ENCODE data around the gene AREG. TPM values are rescaled to one million over a fixed set of nuclear protein-coding genes. Genes with fewer than 3 reads are reported as not detected.

Gene AREG
- total and polyA plus RNA-seq, 2 of the 4 experiments (the other 2 are of a cell fraction): 0.17 to 0.18 TPM

DNA sequence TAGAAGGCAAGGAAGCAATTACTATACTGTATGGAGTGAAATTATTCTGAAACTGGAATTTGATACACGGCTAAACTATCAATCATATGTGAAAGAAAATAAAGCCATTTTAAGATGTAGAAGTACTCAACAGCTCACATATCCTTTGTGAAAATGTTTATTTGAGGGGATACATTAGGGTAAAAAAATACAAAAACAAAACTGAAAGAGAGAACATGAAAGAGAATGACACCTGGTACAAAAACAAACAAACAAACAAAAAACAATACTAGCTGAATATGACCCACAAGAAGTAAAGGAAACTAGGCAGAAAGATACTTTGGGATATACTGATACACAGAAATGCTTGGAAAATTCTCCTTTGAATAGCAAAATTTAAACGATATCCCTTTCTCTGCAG, 20.8 kb upstream of the AREG start:
- no peak overlapping the region for H3K9ac ChIP-seq (ENCODE audit: low read depth, low read length)
- no peak overlapping the region for H3K18ac ChIP-seq (ENCODE audit: low read depth, low read length)
- ChIA-PET POLR2A (ENCODE audit: unreplicated experiment) (no interaction called here), CTCF (interaction anchor here (1.5 to 1.6 kb wide), 2 partner anchors 21 to 247 kb away, joined by 3 read pairs; partner anchors contain the start of gene AREG)
- H2BK15ac ChIP-seq (ENCODE audit: low read depth, low read length): no peak overlapping the region
- H4K20me1 ChIP-seq (ENCODE audit: insufficient read depth, low read length): no peaks in the 10 kb centered on the region
- no peak overlapping the region for H3K56ac ChIP-seq (ENCODE audit: extremely low read depth, insufficient read depth, low read length)
- DNase-seq: no peak
- H3K9me3 ChIP-seq (ENCODE audit: control insufficient read depth, insufficient read depth, low read length): no peaks in the 10 kb centered on the region
- H4K8ac ChIP-seq (ENCODE audit: low read depth in 2 of 2, low read length in 2 of 2): no peak overlapping the region
- H4K5ac ChIP-seq (ENCODE audit: low read depth, low read length): no peak overlapping the region
- H3K14ac ChIP-seq (replicated peaks; ENCODE audit: low read depth, low read length): no peak overlapping the region
- H2BK120ac ChIP-seq (ENCODE audit: low read depth, low read length): no peak overlapping the region
- H3K9me1 ChIP-seq (ENCODE audit: insufficient read depth, low read length): no peaks in the 10 kb centered on the region; the same call in 1 of the 2 replicates
- no peaks in the 10 kb centered on the region for H3K27me3 ChIP-seq (ENCODE audit: control insufficient read depth, insufficient read depth, low read length)
- H3K4me2 ChIP-seq (ENCODE audit: low read depth, low read length): no peak overlapping the region
- H3K4me1 ChIP-seq (ENCODE audit: control insufficient read depth, insufficient read depth, low read length): peaks cover 2% of the 10 kb centered on the region; the same call in 1 of the 2 replicates
- no peak overlapping the region for H4K91ac ChIP-seq (ENCODE audit: insufficient read depth, low read depth, low read length)
- H3K4ac ChIP-seq (ENCODE audit: low read depth, low read length): no peak overlapping the region
- H3K27ac ChIP-seq (ENCODE audit: insufficient read depth, low read length): no peak overlapping the region
- H3K79me1 ChIP-seq (ENCODE audit: low read depth in 1 of 2, low read length in 2 of 2): no peaks in the 10 kb centered on the region
- WGBS, 2 experiments (ENCODE audit: extremely low coverage in 2 of 2, insufficient read length in 1 of 2): no CpG with 5 or more reads among the region's 2 CpGs
- H3K36me3 ChIP-seq (ENCODE audit: control insufficient read depth, insufficient read depth, low read length): no peaks in the 10 kb centered on the region
- no TSS peak for BruUV-seq (replicated peaks)
- in situ Hi-C loops (cut with MboI; ENCODE audit: low sequenced_read_pairs): no loop called here
- no peak overlapping the region for H3K23ac ChIP-seq (ENCODE audit: low read depth, low read length)
- peak overlapping the region; percentile 55; the same call in 1 of the 2 replicates for H2BK20ac ChIP-seq (ENCODE audit: low read depth, low read length)
- dilution Hi-C loops (cut with HindIII; ENCODE audit: low sequenced_read_pairs, unreplicated experiment): no loop called here
- H2BK5ac ChIP-seq (ENCODE audit: low read depth, low read length, poor library complexity, severe bottlenecking): no peak overlapping the region
- no peak overlapping the region for H2AK5ac ChIP-seq (ENCODE audit: low read depth, low read length)
- intact Hi-C loops (cut with micrococcal nuclease): no loop called here
- TF ChIP-seq CHD1 (IDR thresholded peaks at IDR 0.05; ENCODE audit: low read depth, low read length) (no peak), MAFK (IDR thresholded peaks at IDR 0.05; ENCODE audit: low read depth, low read length) (no peak), RAD21 (IDR thresholded peaks at IDR 0.05; ENCODE audit: low read length) (no peak), SMC3 (IDR thresholded peaks at IDR 0.05; ENCODE audit: low read depth, low read length) (no peak), POLR2A (IDR thresholded peaks at IDR 0.05; ENCODE audit: low read depth, low read length) (no peak), FOS (IDR thresholded peaks at IDR 0.05; ENCODE audit: low read depth, low read length) (no peak), NFE2L2 (IDR thresholded peaks at IDR 0.05; ENCODE audit: low read depth, low read length) (no peak), MXI1 (IDR thresholded peaks at IDR 0.05; ENCODE audit: borderline replicate concordance, low read depth, low read length) (no peak), BHLHE40 (IDR thresholded peaks at IDR 0.05; ENCODE audit: low read depth, low read length) (no peak), MAZ (IDR thresholded peaks at IDR 0.05; ENCODE audit: borderline replicate concordance, low read depth, low read length) (no peak), RCOR1 (IDR thresholded peaks at IDR 0.05; ENCODE audit: insufficient replicate concordance, low read length) (no peak), CEBPB (IDR thresholded peaks at IDR 0.05; ENCODE audit: low read depth, low read length) (no peak), RFX5 (IDR thresholded peaks at IDR 0.05; ENCODE audit: low read depth, low read length) (no peak)
- TF ChIP-seq, protein P1, sequence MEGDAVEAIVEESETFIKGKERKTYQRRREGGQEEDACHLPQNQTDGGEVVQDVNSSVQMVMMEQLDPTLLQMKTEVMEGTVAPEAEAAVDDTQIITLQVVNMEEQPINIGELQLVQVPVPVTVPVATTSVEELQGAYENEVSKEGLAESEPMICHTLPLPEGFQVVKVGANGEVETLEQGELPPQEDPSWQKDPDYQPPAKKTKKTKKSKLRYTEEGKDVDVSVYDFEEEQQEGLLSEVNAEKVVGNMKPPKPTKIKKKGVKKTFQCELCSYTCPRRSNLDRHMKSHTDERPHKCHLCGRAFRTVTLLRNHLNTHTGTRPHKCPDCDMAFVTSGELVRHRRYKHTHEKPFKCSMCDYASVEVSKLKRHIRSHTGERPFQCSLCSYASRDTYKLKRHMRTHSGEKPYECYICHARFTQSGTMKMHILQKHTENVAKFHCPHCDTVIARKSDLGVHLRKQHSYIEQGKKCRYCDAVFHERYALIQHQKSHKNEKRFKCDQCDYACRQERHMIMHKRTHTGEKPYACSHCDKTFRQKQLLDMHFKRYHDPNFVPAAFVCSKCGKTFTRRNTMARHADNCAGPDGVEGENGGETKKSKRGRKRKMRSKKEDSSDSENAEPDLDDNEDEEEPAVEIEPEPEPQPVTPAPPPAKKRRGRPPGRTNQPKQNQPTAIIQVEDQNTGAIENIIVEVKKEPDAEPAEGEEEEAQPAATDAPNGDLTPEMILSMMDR (conservative IDR thresholded peaks at IDR 0.05; ENCODE audit: low read depth, low read length): no peak
- TF ChIP-seq, protein P2, sequence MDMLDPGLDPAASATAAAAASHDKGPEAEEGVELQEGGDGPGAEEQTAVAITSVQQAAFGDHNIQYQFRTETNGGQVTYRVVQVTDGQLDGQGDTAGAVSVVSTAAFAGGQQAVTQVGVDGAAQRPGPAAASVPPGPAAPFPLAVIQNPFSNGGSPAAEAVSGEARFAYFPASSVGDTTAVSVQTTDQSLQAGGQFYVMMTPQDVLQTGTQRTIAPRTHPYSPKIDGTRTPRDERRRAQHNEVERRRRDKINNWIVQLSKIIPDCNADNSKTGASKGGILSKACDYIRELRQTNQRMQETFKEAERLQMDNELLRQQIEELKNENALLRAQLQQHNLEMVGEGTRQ (IDR thresholded peaks at IDR 0.05; ENCODE audit: low read depth, low read length): no peak
- TF ChIP-seq, protein P3, sequence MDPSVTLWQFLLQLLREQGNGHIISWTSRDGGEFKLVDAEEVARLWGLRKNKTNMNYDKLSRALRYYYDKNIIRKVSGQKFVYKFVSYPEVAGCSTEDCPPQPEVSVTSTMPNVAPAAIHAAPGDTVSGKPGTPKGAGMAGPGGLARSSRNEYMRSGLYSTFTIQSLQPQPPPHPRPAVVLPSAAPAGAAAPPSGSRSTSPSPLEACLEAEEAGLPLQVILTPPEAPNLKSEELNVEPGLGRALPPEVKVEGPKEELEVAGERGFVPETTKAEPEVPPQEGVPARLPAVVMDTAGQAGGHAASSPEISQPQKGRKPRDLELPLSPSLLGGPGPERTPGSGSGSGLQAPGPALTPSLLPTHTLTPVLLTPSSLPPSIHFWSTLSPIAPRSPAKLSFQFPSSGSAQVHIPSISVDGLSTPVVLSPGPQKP (IDR thresholded peaks at IDR 0.05; ENCODE audit: borderline replicate concordance, low read depth, low read length): no peak
- H2AK9ac ChIP-seq (replicated peaks; ENCODE audit: low read depth, low read length, poor library complexity): no peak overlapping the region
- H2AFZ ChIP-seq (replicated peaks; ENCODE audit: low read length, poor library complexity): no peak overlapping the region
- H3K4me3 ChIP-seq (ENCODE audit: insufficient read depth, low read depth, low read length): no peak overlapping the region
- no peak for ATAC-seq (ENCODE audit: low read depth)

All from IMR-90 (cell line).